22Rv1 (cell line): ENCODE results near the gene TBR1.

Source experiments
- H3K27ac ChIP-seq: fragments of 450-650 bp; 2 replicates; pipeline ENCODE4 v1.5.1; 2017
- CTCF ChIP-seq: fragments of 450-650 bp; IDR thresholded peaks from 2 replicates; pipeline ENCODE4 v1.5.1; 2017; ENCODE audit warnings: mild to moderate bottlenecking
- ZFX ChIP-seq: fragments of 450-650 bp; IDR thresholded peaks from 2 replicates; pipeline ENCODE4 v1.6.1; 2017; ENCODE audit warnings: antibody characterized with exemption, borderline replicate concordance

The TBR1 gene

GRCh38 chr2:161420406-161421074 is 4.4 kb downstream of the TBR1 start:
- no peak for TF ChIP-seq ZFX
- TF ChIP-seq CTCF = no peak
- H3K27ac ChIP-seq = no peak overlapping the region

GRCh38 chr2:161421686-161422085 is 5.6 kb downstream of the TBR1 start:
- no peak overlapping the region for H3K27ac ChIP-seq
- TF ChIP-seq CTCF (no peak), ZFX (no peak)

GRCh38 chr2:161422816-161423403 is 6.8 kb downstream of the TBR1 start:
- no peak for TF ChIP-seq ZFX
- TF ChIP-seq CTCF = no peak
- H3K27ac ChIP-seq = no peak overlapping the region

- H3K27ac ChIP-seq = no peak overlapping the region
- TF ChIP-seq ZFX (no peak), CTCF (no peak)
Observed at GRCh38 chr2:161423421-161424393, 7.6 kb downstream of the TBR1 start.

GRCh38 chr2:161424394-161424769 is 8.3 kb downstream of the TBR1 start:
- TF ChIP-seq ZFX = no peak
- TF ChIP-seq CTCF = no peak

GRCh38 chr2:161424891-161425727 is 9.0 kb downstream of the TBR1 start:
- H3K27ac ChIP-seq = no peak overlapping the region
- TF ChIP-seq ZFX = no peak

More at GRCh38 chr2:161424394-161424769, 8.3 kb downstream of the TBR1 start:
- no peak overlapping the region for H3K27ac ChIP-seq
